Measurements from ENCODE around the gene MIS12.

DNA sequence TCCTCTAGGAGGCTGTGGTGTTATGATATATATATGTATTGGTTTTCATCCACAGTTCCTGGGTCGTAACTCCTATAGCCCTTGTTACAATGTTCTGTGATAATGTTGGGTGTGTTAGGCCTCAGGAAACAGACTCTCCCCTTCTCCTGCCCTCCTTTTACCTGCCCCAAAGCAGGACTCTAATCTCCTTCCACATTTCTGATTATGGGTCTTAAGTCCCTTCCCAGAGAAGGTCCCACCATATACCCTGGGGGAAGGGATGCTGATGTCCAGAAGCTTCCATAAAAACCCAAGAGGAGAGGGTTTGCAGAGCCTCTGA, 47.0 kb upstream of the MIS12 start:
- TF ChIP-seq, protein P1, sequence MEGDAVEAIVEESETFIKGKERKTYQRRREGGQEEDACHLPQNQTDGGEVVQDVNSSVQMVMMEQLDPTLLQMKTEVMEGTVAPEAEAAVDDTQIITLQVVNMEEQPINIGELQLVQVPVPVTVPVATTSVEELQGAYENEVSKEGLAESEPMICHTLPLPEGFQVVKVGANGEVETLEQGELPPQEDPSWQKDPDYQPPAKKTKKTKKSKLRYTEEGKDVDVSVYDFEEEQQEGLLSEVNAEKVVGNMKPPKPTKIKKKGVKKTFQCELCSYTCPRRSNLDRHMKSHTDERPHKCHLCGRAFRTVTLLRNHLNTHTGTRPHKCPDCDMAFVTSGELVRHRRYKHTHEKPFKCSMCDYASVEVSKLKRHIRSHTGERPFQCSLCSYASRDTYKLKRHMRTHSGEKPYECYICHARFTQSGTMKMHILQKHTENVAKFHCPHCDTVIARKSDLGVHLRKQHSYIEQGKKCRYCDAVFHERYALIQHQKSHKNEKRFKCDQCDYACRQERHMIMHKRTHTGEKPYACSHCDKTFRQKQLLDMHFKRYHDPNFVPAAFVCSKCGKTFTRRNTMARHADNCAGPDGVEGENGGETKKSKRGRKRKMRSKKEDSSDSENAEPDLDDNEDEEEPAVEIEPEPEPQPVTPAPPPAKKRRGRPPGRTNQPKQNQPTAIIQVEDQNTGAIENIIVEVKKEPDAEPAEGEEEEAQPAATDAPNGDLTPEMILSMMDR (IDR thresholded peaks at IDR 0.05; ENCODE audit: insufficient read depth, low read length, poor library complexity, severe bottlenecking): peak; percentile 15
- no peak for TF ChIP-seq EZH2phosphoT487 (conservative IDR thresholded peaks at IDR 0.05; ENCODE audit: low read length)

Data from SU-DHL-6 (cell line).